IMR-90 (cell line): ENCODE results near the gene BICD1. TPM values are rescaled to one million over a fixed set of nuclear protein-coding genes. Genes with fewer than 3 reads are reported as not detected.

ENCODE experiments used
- ATAC-seq: fragments of 200-7000 bp; cut with Tn5 transposase; 2 replicates; pipeline ENCODE4 v1.9.1; 2020; ENCODE audit warnings: low read depth, mild to moderate bottlenecking, moderate library complexity
- BruUV-seq: library from RNA; stranded (reverse); fragments of 400-500 nt; replicated peaks from 2 replicates; lab custom pipeline; 2021; lab: Mats Ljungman, UMichigan
- CTCF ChIA-PET: fragments of 300-600 bp; formaldehyde crosslinking; extraction: SDS; loops from one replicate; lab custom pipeline; 2021; ENCODE audit warnings: antibody characterized with exemption; lab: Yijun Ruan, JAX
- POLR2A ChIA-PET: fragments of 300-600 bp; sonication (Branson Sonifier 250); formaldehyde crosslinking; loops from one replicate; lab custom pipeline; 2022; ENCODE audit warnings: antibody characterized with exemption; ENCODE audit not compliant: unreplicated experiment; lab: Charles Lee
- DNase-seq: peaks from one replicate; pipeline ENCODE4 v3.0.0; 2013
- H2AFZ ChIP-seq: replicated peaks from 2 replicates; pipeline ENCODE3; 2013; ENCODE audit warnings: low read length, mild to moderate bottlenecking; ENCODE audit not compliant: poor library complexity
- H2AK5ac ChIP-seq: 2 replicates; pipeline ENCODE4 v1.6.1; 2013; ENCODE audit warnings: low read depth, low read length, inconsistent platforms
- H2AK9ac ChIP-seq: replicated peaks from 2 replicates; pipeline ENCODE3; 2013; ENCODE audit warnings: mild to moderate bottlenecking, low read depth, low read length, moderate library complexity; ENCODE audit not compliant: poor library complexity
- H2BK120ac ChIP-seq: 2 replicates; pipeline ENCODE4 v1.6.1; 2013; ENCODE audit warnings: low read depth, low read length, inconsistent platforms
- H2BK15ac ChIP-seq: 3 replicates; pipeline ENCODE4 v1.6.1; 2013; ENCODE audit warnings: low read depth, low read length, inconsistent platforms
- H2BK20ac ChIP-seq: 2 replicates; pipeline ENCODE4 v1.6.1; 2013; ENCODE audit warnings: low read depth, mild to moderate bottlenecking, inconsistent platforms, low read length, moderate library complexity
- H2BK5ac ChIP-seq: 2 replicates; pipeline ENCODE4 v1.6.1; 2013; ENCODE audit warnings: mild to moderate bottlenecking, low read depth, low read length, inconsistent platforms; ENCODE audit not compliant: poor library complexity, severe bottlenecking
- H3K14ac ChIP-seq: replicated peaks from 2 replicates; pipeline ENCODE4 v1.6.1; 2013; ENCODE audit warnings: low read depth, low read length, inconsistent platforms
- H3K18ac ChIP-seq: 2 replicates; pipeline ENCODE4 v1.6.1; 2013; ENCODE audit warnings: low read depth, low read length, control low read depth
- H3K23ac ChIP-seq: 2 replicates; pipeline ENCODE4 v1.6.1; 2013; ENCODE audit warnings: low read depth, low read length, inconsistent platforms
- H3K27ac ChIP-seq: 2 replicates; pipeline ENCODE4 v1.5.1; 2013; ENCODE audit warnings: mild to moderate bottlenecking, control low read depth, low read length; ENCODE audit not compliant: insufficient read depth
- H3K27me3 ChIP-seq: 2 replicates; pipeline ENCODE4 v1.6.1; 2013; ENCODE audit warnings: low read length; ENCODE audit not compliant: control insufficient read depth, insufficient read depth
- H3K36me3 ChIP-seq: 2 replicates; pipeline ENCODE4 v1.6.1; 2013; ENCODE audit warnings: low read length, mixed read lengths; ENCODE audit not compliant: control insufficient read depth, insufficient read depth
- H3K4ac ChIP-seq: 2 replicates; pipeline ENCODE4 v1.6.1; 2013; ENCODE audit warnings: low read depth, low read length, inconsistent platforms
- H3K4me1 ChIP-seq: 2 replicates; pipeline ENCODE4 v1.6.1; 2013; ENCODE audit warnings: low read length, mixed read lengths; ENCODE audit not compliant: control insufficient read depth, insufficient read depth
- H3K4me2 ChIP-seq: 2 replicates; pipeline ENCODE4 v1.6.1; 2013; ENCODE audit warnings: low read depth, mild to moderate bottlenecking, control low read depth, low read length, moderate library complexity
- H3K4me3 ChIP-seq: 2 replicates; pipeline ENCODE4 v1.5.1; 2013; ENCODE audit warnings: low read depth, mild to moderate bottlenecking, control low read depth, low read length, moderate library complexity; ENCODE audit not compliant: insufficient read depth
- H3K56ac ChIP-seq: 2 replicates; pipeline ENCODE4 v1.6.1; 2013; ENCODE audit warnings: low read length, inconsistent platforms; ENCODE audit not compliant: insufficient read depth; ENCODE audit errors: extremely low read depth
- H3K79me1 ChIP-seq, 2 experiments: 2 replicates each; pipeline ENCODE4 v1.6.1; 2013; ENCODE audit warnings: low read length in 2 of 2, inconsistent platforms in 1 of 2, low read depth in 1 of 2
- H3K9ac ChIP-seq: 2 replicates; pipeline ENCODE4 v1.6.1; 2013; ENCODE audit warnings: low read depth, low read length, control low read depth
- H3K9me1 ChIP-seq: 2 replicates; pipeline ENCODE4 v1.6.1; 2013; ENCODE audit warnings: low read length, inconsistent platforms; ENCODE audit not compliant: insufficient read depth
- H3K9me3 ChIP-seq: 2 replicates; pipeline ENCODE4 v1.6.1; 2013; ENCODE audit warnings: low read length; ENCODE audit not compliant: control insufficient read depth, insufficient read depth
- H4K20me1 ChIP-seq: 2 replicates; pipeline ENCODE4 v1.6.1; 2013; ENCODE audit warnings: low read length, inconsistent platforms; ENCODE audit not compliant: insufficient read depth
- H4K5ac ChIP-seq: 2 replicates; pipeline ENCODE4 v1.6.1; 2013; ENCODE audit warnings: mild to moderate bottlenecking, low read depth, low read length, control low read depth
- H4K8ac ChIP-seq, 2 experiments: 2 replicates each; pipeline ENCODE4 v1.6.1; 2013; ENCODE audit warnings: low read depth in 2 of 2, low read length in 2 of 2, control low read depth in 1 of 2, inconsistent platforms in 1 of 2
- H4K91ac ChIP-seq: 2 replicates; pipeline ENCODE4 v1.6.1; 2013; ENCODE audit warnings: low read depth, low read length, inconsistent platforms; ENCODE audit not compliant: insufficient read depth
- BHLHE40 ChIP-seq: fragments of 150-350 bp; IDR thresholded peaks from 2 replicates; pipeline ENCODE4 v1.6.1; 2016; ENCODE audit warnings: mild to moderate bottlenecking, low read depth, low read length
- CEBPB ChIP-seq: IDR thresholded peaks from 2 replicates; pipeline ENCODE4 v1.6.1; 2012; ENCODE audit warnings: low read depth, low read length, improper control_type of control experiment
- CHD1 ChIP-seq: IDR thresholded peaks from 2 replicates; pipeline ENCODE4 v1.6.1; 2012; ENCODE audit warnings: low read depth, low read length, improper control_type of control experiment
- CTCF ChIP-seq: conservative IDR thresholded peaks from 2 replicates; pipeline ENCODE4 v1.5.1; 2012; ENCODE audit warnings: mild to moderate bottlenecking, low read depth, low read length, improper control_type of control experiment
- ELK1 ChIP-seq: fragments of 150-350 bp; IDR thresholded peaks from 2 replicates; pipeline ENCODE4 v1.6.1; 2016; ENCODE audit warnings: low read depth, mild to moderate bottlenecking, low read length, moderate library complexity, borderline replicate concordance
- FOS ChIP-seq: fragments of 150-350 bp; IDR thresholded peaks from 2 replicates; pipeline ENCODE4 v1.6.1; 2016; ENCODE audit warnings: low read depth, low read length
- MAFK ChIP-seq: IDR thresholded peaks from 2 replicates; pipeline ENCODE4 v1.6.1; 2012; ENCODE audit warnings: low read depth, low read length, improper control_type of control experiment
- MAZ ChIP-seq: IDR thresholded peaks from 2 replicates; pipeline ENCODE4 v1.6.1; 2012; ENCODE audit warnings: low read depth, mild to moderate bottlenecking, low read length, improper control_type of control experiment, moderate library complexity, borderline replicate concordance
- MXI1 ChIP-seq: IDR thresholded peaks from 2 replicates; pipeline ENCODE4 v1.6.1; 2012; ENCODE audit warnings: low read depth, mild to moderate bottlenecking, low read length, moderate library complexity, borderline replicate concordance
- NFE2L2 ChIP-seq: fragments of 150-350 bp; IDR thresholded peaks from 2 replicates; pipeline ENCODE4 v1.6.1; 2016; ENCODE audit warnings: low read depth, mild to moderate bottlenecking, low read length
- POLR2A ChIP-seq: IDR thresholded peaks from 2 replicates; pipeline ENCODE4 v1.6.1; 2012; ENCODE audit warnings: mild to moderate bottlenecking, low read depth, low read length
- RAD21 ChIP-seq: IDR thresholded peaks from 2 replicates; pipeline ENCODE4 v1.6.1; 2012; ENCODE audit warnings: low read length, improper control_type of control experiment
- RCOR1 ChIP-seq: IDR thresholded peaks from 2 replicates; pipeline ENCODE4 v1.6.1; 2012; ENCODE audit warnings: mild to moderate bottlenecking, low read length, improper control_type of control experiment; ENCODE audit not compliant: insufficient replicate concordance
- RFX5 ChIP-seq: IDR thresholded peaks from 2 replicates; pipeline ENCODE4 v1.8.0; 2012; ENCODE audit warnings: low read depth, mild to moderate bottlenecking, low read length, moderate library complexity
- SMC3 ChIP-seq: fragments of 150-350 bp; IDR thresholded peaks from 2 replicates; pipeline ENCODE4 v1.6.1; 2016; ENCODE audit warnings: low read depth, mild to moderate bottlenecking, antibody characterized with exemption, low read length, moderate library complexity
- USF2 ChIP-seq: fragments of 150-350 bp; IDR thresholded peaks from 2 replicates; pipeline ENCODE4 v1.6.1; 2017; ENCODE audit warnings: mild to moderate bottlenecking, antibody characterized with exemption, low read length, low read depth
- WGBS, 2 experiments: methylation state at CpG; one replicate each; pipeline versions ENCODE4 v1.1.5 to v1.1.7; 2013; ENCODE audit warnings: missing lambda C conversion rate in 2 of 2; ENCODE audit not compliant: insufficient read length in 1 of 2; ENCODE audit errors: extremely low coverage in 2 of 2; 5-methylcytosine and 5-hydroxymethylcytosine counted together
- dilution Hi-C: fragments of 300-500 bp; cut with HindIII; formaldehyde crosslinking; loops from one replicate; pipeline ENCODE4 v1.14.3; 2018; ENCODE audit warnings: low sequenced_read_pairs; ENCODE audit not compliant: unreplicated experiment
- in situ Hi-C: fragments of 300-500 bp; cut with MboI; formaldehyde crosslinking; loops from 3 replicates; pipeline ENCODE4 v1.14.3; 2019; ENCODE audit warnings: low sequenced_read_pairs, inconsistent platforms, mixed read lengths
- intact Hi-C: fragments of 100-400 bp; cut with micrococcal nuclease; formaldehyde crosslinking; loops from 2 replicates; pipeline ENCODE4 v1.10.0; 2022
- polyA plus RNA-seq, 3 experiments: library from polyadenylated mRNA; depleted of rRNA; stranded (reverse); fragments of >200 nt; gene quantifications; 2 replicates each; pipeline ENCODE4 v1.2.3, GENCODE V29; 2012; ENCODE audit warnings: low replicate concordance in 1 of 3
- total RNA-seq: library from RNA; depleted of rRNA; stranded (reverse); fragments of >200 nt; gene quantifications from 2 replicates; pipeline ENCODE4 v1.2.3, GENCODE V29; 2012

BICD1 gene
- total and polyA plus RNA-seq, 2 of the 4 experiments (the other 2 are of a cell fraction): 17.2 to 21.8 TPM

- Histone ChIP-seq H3K14ac (no peak overlapping the region), H2BK20ac (no peak overlapping the region), H4K5ac (no peak overlapping the region), H3K79me1 (no peaks in the 10 kb centered on the region), H3K9me1 (no peaks in the 10 kb centered on the region), H3K27me3 (peaks cover 16% of the 10 kb centered on the region), H2BK5ac (no peak overlapping the region), H3K4me2 (no peak overlapping the region), H2AK5ac (no peak overlapping the region), H4K8ac (no peak overlapping the region), H3K4ac (no peak overlapping the region), H3K27ac (no peak overlapping the region), H3K23ac (no peak overlapping the region), H4K91ac (no peak overlapping the region), H2BK120ac (no peak overlapping the region), H2BK15ac (no peak overlapping the region), H3K9me3 (peaks cover 7% of the 10 kb centered on the region), H3K9ac (no peak overlapping the region), H3K4me3 (no peak overlapping the region), H2AFZ (no peak overlapping the region), H3K18ac (no peak overlapping the region), H3K4me1 (peaks cover 2% of the 10 kb centered on the region; the same call in 1 of the 2 replicates), H4K20me1 (no peaks in the 10 kb centered on the region; the same call in 1 of the 2 replicates), H2AK9ac (no peak overlapping the region), H3K36me3 (no peaks in the 10 kb centered on the region), H3K56ac (no peak overlapping the region)
- ChIA-PET POLR2A (no interaction called here), CTCF (interaction anchor here (0.6 kb wide), 1 partner anchor 1484 kb away, joined by 3 read pairs; no protein-coding TSS in a partner anchor)
- ATAC-seq (no peak), DNase-seq (no peak)
- in situ Hi-C loops (no loop called here), dilution Hi-C loops (no loop called here), intact Hi-C loops (no loop called here)
- no TSS peak for BruUV-seq
- TF ChIP-seq FOS (no peak), ELK1 (no peak), NFE2L2 (no peak), CEBPB (no peak), RCOR1 (no peak), BHLHE40 (no peak), SMC3 (no peak), POLR2A (no peak), CTCF (no peak), MAZ (no peak), USF2 (no peak), RAD21 (no peak), RFX5 (no peak), MXI1 (no peak), MAFK (no peak), CHD1 (no peak)
- no CpG with 5 or more reads among the region's 6 CpGs for WGBS, 2 experiments
Measured at GRCh38 chr12:32431025-32431424, 324.4 kb downstream of the BICD1 start.
